ENCODE results near the gene IL3RA. TPM values are rescaled to one million over a fixed set of nuclear protein-coding genes. Genes with fewer than 3 reads are reported as not detected.

IL3RA gene
- polyA plus RNA-seq, 1 of the 3 experiments (the other 2 are of a cell fraction) = not detected

GRCh38 chrX:1386338-1387127, 49.9 kb downstream of the IL3RA start:
- TF ChIP-seq SIN3A (IDR thresholded peaks at IDR 0.05; ENCODE audit: borderline replicate concordance, low read depth, low read length) (no peak), POLR2AphosphoS5 (IDR thresholded peaks at IDR 0.05; ENCODE audit: low read depth, low read length) (0 out of 2 replicates have a peak, but pooled peaks have one; percentile 19)
- Histone ChIP-seq H3K36me3 (replicated peaks in 1 of 2; ENCODE audit: control insufficient read depth in 1 of 2, insufficient read depth in 2 of 2, low read length in 1 of 2) (peaks cover 53 to 67% of the 10 kb centered on the region in 2 experiments), H4K20me1 (ENCODE audit: insufficient read depth) (peaks cover 89% of the 10 kb centered on the region)

GRCh38 chrX:1387141-1387776, 50.7 kb downstream of the IL3RA start:
- ChIA-PET POLR2A (no interaction called here), CTCF (no interaction called here)
- H3K4me2 ChIP-seq = no peak overlapping the region
- no peak overlapping the region for H3K4me3 ChIP-seq (ENCODE audit: low read depth in 2 of 2, low read length in 1 of 2)
- no peak overlapping the region for H3K27ac ChIP-seq (ENCODE audit: low read depth in 2 of 2, low read length in 1 of 2)
- peaks cover 52% of the 10 kb centered on the region for H3F3A ChIP-seq (replicated peaks; ENCODE audit: insufficient read depth)
- no peaks in the 10 kb centered on the region for H3K9me3 ChIP-seq
- H3K27me3 ChIP-seq (ENCODE audit: insufficient read depth) = no peaks in the 10 kb centered on the region
- H3K36me3 ChIP-seq (replicated peaks in 1 of 2; ENCODE audit: control insufficient read depth in 1 of 2, insufficient read depth in 2 of 2, low read length in 1 of 2) = peaks cover 53 to 67% of the 10 kb centered on the region in 2 experiments
- H3K79me2 ChIP-seq (ENCODE audit: insufficient read depth) = peaks cover 50% of the 10 kb centered on the region
- 95% methylated on average over 12 of the region's 43 CpGs for WGBS (ENCODE audit: low lambda C conversion rate)
- no peak overlapping the region for H3K9ac ChIP-seq
- peaks cover 88% of the 10 kb centered on the region for H4K20me1 ChIP-seq (ENCODE audit: insufficient read depth)
- no peak overlapping the region for H2AFZ ChIP-seq (ENCODE audit: low read depth)
- peaks cover 7 to 13% of the 10 kb centered on the region in 2 experiments; a peak in 2 of 4 replicates for H3K4me1 ChIP-seq (ENCODE audit: control insufficient read depth in 1 of 2, insufficient read depth in 2 of 2, low read depth in 1 of 2, low read length in 1 of 2)
- TF ChIP-seq JUND (IDR thresholded peaks at IDR 0.05) (no peak), REST (IDR thresholded peaks at IDR 0.05; ENCODE audit: low read depth, low read length) (no peak), MAX (IDR thresholded peaks at IDR 0.05; ENCODE audit: low read depth) (no peak)
- H3K9me2 ChIP-seq = no peaks in the 10 kb centered on the region
- peak; percentile 19 for DNase-seq

More at GRCh38 chrX:1386338-1387127, 49.9 kb downstream of the IL3RA start:
- H3K4me1 ChIP-seq (ENCODE audit: control insufficient read depth in 1 of 2, insufficient read depth in 2 of 2, low read depth in 1 of 2, low read length in 1 of 2) = peaks cover 7 to 13% of the 10 kb centered on the region in 2 experiments; a peak in 2 of 4 replicates
- no peak overlapping the region for H3K9ac ChIP-seq
- peaks cover 49% of the 10 kb centered on the region for H3K79me2 ChIP-seq (ENCODE audit: insufficient read depth)
- no peaks in the 10 kb centered on the region for H3K9me3 ChIP-seq
- H3F3A ChIP-seq (replicated peaks; ENCODE audit: insufficient read depth) = peaks cover 59% of the 10 kb centered on the region
- H3K4me3 ChIP-seq (ENCODE audit: low read depth in 2 of 2, low read length in 1 of 2) = no peak overlapping the region
- H2AFZ ChIP-seq (ENCODE audit: low read depth) = no peak overlapping the region
- no peak overlapping the region for H3K4me2 ChIP-seq
- H3K27ac ChIP-seq (ENCODE audit: low read depth in 2 of 2, low read length in 1 of 2) = no peak overlapping the region
- DNase-seq = peak; percentile 29
- CTCF ChIA-PET = no interaction called here
- H3K9me2 ChIP-seq = no peaks in the 10 kb centered on the region
- H3K27me3 ChIP-seq (ENCODE audit: insufficient read depth) = no peaks in the 10 kb centered on the region
- 97% methylated on average over 36 of the region's 41 CpGs for WGBS (ENCODE audit: low lambda C conversion rate)
- POLR2A ChIA-PET = no interaction called here

All from SK-N-SH (cell line).